LHCN-M2 (cell line): ENCODE results near the gene MARCHF7. TPM values are rescaled to one million over a fixed set of nuclear protein-coding genes. Genes with fewer than 3 reads are reported as not detected.
"Not testable (repeated sequence)": the region's sequence is repeated elsewhere in the genome, so short reads cannot be mapped to it uniquely, and the experiment has no call there.

Experiments used
- DNase-seq: peaks from one replicate; pipeline ENCODE4 v3.0.0-alpha.2; 2012; ENCODE audit warnings: low read depth
- polyA plus RNA-seq: library from polyadenylated mRNA; unstranded; fragments of >200 nt; gene quantifications from one replicate; pipeline ENCODE4 v1.2.1, GENCODE V29; 2012; ENCODE audit warnings: missing spikeins
- total RNA-seq: library from RNA; depleted of rRNA; stranded (reverse); fragments of >200 nt; gene quantifications from 2 replicates; pipeline ENCODE4 v1.2.3, GENCODE V29; 2014; rRNA removed

The MARCHF7 gene, protein sequence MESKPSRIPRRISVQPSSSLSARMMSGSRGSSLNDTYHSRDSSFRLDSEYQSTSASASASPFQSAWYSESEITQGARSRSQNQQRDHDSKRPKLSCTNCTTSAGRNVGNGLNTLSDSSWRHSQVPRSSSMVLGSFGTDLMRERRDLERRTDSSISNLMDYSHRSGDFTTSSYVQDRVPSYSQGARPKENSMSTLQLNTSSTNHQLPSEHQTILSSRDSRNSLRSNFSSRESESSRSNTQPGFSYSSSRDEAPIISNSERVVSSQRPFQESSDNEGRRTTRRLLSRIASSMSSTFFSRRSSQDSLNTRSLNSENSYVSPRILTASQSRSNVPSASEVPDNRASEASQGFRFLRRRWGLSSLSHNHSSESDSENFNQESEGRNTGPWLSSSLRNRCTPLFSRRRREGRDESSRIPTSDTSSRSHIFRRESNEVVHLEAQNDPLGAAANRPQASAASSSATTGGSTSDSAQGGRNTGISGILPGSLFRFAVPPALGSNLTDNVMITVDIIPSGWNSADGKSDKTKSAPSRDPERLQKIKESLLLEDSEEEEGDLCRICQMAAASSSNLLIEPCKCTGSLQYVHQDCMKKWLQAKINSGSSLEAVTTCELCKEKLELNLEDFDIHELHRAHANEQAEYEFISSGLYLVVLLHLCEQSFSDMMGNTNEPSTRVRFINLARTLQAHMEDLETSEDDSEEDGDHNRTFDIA
- 98.2 and 124 TPM in 2 replicates for total RNA-seq
- polyA plus RNA-seq = 21.0 TPM

DNA sequence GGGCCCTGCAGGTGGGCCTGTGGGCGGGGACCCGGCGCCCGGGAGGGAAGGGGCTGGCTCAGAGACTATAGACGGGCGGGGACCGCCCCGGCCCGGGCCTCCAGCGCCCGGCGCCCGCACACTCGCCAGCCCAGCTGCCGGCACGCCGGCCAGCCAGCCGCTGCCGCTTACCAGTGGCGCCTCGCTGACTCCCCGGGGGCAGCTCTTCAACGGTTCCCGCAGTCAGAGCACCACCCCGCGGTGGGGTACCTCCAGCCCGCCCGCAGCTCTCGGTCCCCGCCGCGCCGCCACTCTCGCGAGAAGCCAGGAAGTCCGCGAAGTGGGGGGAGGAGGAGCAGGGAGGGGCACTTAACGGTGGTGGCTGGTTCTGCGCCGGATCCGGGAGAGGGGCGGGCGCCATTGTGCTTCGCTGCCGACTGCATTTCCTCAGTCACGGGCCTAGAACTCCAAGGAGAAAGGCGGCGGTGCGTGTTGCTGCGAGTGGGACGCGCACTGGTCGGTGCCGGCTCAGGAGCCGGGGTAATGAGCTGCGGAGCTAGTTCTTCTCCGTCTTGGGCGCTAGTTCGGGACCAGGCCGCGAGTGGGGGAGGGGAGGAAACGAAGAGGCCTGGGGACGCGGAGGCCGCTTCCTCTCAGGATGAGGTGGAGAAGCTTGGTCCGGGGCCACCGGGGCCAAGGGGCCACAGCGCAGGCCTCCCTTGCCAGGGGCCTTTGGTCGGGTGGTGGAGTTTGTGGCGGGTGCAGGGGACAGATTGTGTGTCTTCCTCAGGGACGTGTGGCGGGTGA lies at the start of gene MARCHF7:
MARCHF7 (plus strand) TSS at position 364 of the 786 bp plus-strand sequence. CDS start 16,517 bp downstream, outside the sequence.
- peak; percentile 96 for DNase-seq

DNA sequence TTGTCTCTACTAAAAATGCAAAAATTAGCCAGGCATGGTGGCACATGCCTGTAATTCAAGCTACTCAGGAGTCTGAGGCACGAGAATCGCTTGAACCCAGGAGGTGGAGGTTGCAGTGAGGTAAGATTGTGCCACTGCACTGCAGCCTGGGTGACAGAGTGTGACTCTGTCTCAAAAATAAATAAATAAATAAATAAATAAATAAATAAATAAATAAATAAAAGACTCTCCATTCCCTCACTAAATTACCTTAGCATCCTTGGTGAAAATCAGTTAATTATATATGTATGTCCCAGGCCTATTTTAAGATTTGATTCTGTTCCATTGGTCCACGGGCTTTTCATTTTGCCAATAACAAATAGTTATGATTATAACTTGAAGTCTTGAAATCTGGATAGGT lies 44.9 kb upstream of the MARCHF7 start:
- not testable (repeated sequence) for DNase-seq

DNA sequence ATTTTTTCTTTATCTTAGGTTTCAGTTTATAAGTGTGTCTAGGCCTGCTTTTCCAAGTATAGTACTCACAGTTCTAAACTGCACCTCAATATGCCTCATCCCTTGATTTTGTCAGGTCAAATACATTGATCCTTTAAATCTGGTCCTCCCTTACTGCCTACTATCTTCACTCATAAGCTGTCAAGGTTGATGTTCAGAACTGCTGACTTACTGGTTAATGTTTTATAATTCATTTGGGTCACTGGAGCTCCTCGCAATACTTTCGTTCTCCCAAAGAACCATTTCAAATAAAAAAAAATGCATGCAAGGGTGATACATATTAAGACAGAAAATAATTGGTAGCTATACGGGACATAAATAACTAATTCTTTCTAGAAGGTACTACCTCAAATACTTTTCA lies 41.3 kb upstream of the MARCHF7 start:
- no peak for DNase-seq

DNA sequence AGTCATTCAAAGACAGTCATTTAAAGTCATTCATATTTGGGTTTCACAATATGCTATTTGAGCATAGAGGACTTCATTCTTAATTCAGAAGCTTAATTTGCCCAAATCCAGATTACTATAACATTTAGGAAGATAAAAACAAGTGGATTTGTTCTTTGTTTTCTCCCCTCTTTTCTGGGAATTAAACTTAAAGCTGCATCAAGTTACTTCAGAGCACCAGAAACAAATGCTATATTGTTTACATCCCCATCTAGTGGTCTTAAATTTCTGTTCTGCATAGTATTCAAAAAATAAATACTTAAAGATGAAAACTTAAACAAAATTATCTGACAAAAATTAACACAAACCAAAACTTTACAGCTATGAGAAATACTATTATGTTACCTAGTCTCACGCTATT lies 34.7 kb upstream of the MARCHF7 start:
- DNase-seq = peak; percentile 19

DNA sequence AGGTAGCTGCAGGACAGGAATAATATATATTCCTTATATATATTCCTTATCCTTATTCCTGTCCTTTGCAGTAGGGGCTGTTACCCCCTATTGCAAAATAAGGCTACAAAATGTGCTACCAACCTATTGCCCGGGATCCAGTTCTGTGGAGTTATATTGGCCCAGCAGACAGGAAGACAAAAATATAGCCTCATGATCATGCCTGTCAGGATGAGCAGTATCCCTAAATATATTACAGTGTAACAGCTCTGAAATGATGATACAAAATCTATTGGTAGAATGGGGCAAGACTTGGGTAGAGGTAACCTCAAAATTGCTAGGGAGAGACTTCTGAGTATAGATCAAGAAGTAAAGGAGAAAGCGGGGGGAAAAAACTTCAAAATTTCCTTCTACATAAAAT lies 31.6 kb upstream of the MARCHF7 start:
- DNase-seq = no peak

DNA sequence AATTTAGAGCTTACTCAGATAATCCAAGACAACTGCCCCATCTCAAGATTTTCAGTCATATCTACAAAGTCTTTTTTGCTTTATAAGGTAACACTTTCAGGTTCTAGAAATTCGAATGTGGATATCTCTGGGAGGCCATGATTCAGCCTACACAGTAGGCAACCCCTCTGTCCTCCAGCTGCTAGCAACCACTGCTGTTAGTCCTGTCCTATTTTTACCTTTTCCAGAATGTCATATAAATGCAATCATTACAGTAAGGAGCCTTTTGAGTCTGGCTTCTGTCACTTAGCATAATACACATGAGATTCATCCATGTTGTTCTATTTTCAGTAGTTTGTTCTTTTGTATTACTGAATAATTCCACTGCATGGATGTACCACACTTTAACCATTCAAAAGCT lies 28.5 kb upstream of the MARCHF7 start:
- DNase-seq = peak; percentile 10

DNA sequence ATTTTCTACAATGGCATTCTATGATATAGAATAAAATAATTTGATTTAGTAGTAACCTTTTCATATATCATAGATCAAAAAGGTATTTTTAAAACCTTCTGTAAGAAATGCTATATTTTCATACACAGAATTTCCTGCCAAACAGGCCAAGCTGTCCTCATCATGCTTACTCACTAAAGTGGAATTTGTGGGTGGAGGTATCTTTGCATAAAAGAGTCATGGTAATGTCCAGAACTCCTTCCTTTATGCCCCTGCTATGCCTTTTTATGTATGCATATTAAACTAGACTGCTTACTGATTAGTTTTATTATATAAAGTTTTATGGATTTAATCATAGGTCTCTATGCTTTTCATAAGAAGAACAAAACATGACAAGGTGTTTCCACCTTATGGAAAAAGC lies 27.5 kb upstream of the MARCHF7 start:
- DNase-seq = peak; percentile 53

DNA sequence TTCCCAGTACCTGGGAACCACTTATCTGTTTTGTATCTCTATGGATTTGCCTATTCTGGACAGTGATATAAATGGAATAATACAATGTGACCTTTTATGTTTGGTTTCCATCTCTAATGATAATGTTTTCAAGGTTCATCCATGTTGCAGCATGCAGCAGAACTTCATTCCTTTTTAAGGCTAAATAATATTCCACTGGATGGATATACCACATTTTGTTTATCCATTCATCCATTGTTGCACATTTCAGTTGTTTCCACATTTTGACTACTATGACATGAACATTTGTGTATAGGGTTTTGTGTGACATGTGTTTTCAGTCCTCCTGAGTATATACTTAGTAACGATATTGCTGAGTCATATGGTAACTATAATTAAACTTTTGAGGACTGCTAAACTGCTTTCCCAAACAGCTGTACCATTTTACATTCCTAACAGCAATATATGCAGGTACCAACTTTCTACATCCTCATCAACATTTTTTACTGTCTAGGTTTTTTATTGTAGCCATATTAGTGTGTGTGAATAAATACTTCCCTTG lies 17.7 kb upstream of the MARCHF7 start:
- DNase-seq = no peak

DNA sequence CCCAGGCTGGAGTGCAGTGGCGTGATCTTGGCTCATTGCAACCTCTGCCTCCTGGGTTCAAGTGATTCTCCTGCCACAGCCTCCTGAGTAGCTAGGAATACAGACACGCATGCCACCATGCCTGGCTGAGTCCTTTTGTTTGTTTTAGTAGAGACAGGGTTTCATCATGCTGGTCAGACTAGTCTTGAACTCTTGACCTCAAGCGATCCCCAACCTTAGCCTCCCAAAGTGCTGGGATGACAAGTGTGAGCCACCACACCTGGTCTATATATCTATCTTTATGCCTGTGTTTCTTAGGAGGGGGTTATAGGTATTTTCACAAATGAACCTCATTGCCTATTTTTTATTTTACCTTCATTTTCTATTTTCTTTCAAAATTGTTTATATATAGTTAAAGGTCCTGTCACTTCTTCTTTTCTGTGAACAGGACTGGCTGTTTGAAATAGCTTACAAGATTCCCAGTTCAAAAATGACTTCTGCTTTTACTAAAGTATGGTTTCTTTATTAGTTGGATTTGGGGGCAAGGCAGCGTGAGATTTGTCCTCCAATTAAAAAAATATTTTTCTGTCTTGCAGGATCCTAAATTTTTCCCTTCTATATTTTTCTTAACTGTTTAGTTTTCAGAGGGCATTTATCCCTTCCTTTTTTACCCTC lies 16.4 kb upstream of the MARCHF7 start:
- DNase-seq = no peak

DNA sequence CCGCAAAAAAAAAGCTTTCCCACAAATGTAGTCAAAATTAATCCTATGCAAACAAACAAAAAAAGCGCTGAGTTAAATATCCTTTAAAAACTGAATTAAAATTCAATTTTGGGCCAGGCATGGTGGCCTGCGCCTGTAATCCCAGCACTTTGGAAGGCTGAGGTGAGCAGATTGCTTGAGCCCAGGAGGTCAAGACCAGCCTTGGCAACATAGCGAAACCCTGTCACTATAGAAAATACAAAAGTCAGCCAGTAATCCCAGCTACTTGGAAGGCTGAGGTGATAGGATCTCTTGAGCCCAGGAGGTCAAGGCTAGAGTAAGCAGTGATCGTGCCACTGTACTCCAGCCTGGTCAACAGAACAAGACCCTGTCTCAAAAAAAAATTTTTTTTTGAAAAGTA lies 8.8 kb upstream of the MARCHF7 start:
- no peak for DNase-seq

DNA sequence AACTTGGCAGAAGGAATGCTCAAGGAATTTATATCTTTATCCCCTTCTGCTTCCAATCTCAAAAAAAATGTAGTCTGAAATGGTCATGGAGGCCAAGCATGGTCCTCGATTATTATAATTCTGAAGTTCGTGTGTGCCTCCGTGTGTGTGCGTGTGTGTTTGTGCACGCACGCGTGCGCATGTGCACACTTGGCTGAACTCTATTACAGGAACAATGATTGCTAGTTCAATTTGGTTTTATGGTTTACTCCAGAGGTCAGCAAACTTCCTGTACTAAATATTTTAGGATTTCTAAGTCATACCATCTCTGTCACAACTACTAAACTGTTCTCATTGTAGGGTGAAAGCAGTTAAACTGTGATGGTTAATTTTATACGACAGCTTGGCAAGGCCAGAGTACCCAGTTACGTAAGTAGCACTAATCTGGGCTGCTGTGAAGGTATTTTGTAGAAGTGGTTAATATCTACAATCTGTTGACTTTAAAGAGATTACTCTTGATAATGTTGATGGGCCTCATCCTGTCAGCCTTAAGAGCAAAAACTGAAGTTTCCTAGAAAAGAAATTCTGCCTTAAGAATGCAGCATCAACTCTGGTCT lies 5.8 kb upstream of the MARCHF7 start:
- DNase-seq = no peak

DNA sequence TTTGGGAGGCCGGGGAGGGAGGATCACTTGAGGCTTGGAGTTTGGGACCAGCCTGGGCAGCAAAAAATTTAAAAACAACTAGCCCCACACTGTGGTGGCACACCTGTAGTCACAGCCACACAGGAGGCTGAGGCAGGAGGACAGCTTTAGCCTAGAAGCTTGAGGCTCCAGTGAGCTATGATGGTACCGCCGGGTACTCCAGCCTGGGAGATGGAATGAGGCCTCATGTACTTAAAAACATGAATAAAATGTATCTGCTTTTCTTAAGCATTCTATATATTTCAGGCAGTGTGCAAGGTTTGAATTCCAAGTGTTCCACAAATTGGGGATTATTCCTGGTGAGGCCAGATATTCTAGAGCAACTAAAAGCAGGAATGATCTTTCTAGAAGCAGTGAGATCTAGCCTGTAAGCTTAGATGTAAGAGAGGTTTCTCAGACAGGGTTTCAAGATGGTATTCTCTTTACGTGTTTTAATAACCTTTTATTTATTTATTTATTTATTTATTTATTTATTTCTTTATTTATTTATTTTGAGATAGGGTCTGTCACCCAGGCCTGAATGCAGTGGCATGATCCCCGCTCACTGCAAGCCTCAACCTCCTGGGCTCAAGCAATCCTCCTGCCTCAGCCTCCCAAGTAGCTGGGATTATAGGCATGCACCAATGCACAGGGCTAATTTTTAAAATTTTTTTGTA lies 4.1 kb upstream of the MARCHF7 start:
- no peak for DNase-seq

DNA sequence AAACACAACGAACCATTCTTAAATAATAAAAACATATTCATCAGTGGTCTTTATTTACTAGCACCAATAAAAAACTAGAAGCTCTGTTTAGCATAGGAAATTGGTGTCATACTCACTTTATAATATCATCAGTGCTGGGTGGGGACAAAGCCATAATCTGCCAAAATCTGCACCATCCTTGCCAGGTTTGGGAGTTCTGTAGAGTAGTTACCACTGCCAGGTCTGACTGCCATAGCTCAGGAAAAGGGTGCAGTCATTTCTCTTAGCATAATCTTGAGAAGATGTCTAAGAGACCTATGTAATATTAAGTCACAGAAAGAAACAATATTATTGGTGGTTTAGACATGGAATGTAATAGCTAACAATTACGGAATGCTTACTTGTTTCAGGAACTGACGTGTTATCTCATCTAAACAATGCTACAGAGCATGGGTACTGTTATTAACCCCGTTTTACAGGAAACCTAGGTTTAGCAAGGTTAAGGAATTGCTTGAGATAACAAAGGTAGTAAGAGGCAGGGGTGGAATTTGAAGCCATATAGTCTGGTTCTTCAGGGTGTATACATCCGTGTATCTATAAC lies 1.6 kb upstream of the MARCHF7 start:
- no peak for DNase-seq

DNA sequence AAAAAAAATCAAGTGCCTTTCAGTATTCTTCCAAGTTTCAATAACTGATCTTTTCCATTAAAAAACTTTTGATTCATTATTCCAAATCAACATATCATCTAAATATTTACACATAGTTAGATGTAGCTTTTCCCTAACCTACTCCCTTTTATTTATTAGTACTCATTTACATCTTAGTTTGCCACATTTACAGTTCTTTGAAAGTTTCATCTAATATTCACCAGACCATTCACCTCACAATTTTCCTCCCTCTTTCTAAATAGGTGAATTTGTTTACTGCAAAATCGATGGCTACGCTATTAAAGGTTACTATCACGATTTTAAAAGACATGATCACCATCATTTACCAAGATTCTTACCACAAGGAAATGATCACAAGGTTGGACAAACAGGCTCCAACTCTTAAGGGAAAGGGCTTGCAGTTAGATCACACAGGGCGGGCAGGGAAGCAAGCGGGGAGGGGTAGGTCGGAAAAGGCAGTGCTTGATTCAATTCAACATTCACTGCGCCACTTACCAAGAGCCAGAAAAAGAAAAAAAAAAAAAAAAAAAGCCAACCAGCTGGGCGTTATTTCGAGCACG lies 654 bp upstream of the MARCHF7 start:
- no peak for DNase-seq

DNA sequence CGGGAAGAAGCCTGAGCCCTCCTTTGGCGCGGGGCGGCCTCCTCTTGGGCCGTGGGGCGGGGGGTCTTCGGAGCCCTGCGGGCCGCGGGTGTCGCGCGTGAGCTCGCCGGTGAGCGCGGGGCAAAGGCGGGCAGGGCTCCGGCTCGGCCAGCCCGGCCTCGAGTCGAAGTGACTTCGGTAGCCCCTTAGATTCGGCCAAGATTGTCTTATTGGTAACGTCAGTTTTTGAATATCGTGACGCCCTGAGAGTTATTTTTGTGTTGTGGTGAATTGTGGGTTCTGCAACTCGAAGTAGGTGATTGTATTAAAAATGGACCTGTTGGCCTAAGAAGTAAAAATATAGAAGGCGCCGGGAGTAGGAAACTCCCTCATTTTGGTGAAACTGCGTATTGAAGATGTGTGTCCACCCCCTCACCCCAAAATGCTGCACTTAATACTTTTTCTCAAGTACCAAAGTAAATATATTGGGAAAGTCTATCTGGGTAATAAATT lies 669 bp downstream of the MARCHF7 start:
- peak; percentile 30 for DNase-seq

DNA sequence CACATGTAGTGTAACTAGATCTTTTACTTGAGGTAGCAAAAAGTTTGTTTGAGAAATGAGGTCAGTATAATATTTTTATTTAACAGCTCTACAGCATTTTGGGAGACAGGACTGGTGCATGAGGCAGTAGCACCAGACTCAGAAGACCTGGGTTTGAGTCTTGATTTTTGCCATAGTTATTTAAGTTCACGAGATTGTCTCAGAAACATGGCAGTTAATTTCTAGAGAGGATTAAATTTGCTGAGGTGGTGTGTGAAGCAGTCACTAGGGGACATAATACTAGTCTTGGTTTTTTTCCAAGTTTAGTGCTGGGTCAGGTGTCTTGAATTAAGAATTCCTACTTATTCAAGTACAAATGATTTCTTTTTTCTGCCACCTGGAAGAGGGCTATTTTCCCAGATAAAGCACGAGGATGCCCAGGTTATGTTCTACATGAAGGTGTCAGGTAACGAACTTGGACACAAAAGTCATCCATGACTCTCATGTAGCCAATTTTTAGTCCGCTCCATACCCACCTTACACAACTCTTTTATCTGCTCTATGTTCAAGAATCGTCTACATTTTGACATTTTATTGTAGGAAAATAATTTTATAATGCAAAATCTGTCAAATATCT lies 1.4 kb downstream of the MARCHF7 start:
- peak; percentile 41 for DNase-seq

DNA sequence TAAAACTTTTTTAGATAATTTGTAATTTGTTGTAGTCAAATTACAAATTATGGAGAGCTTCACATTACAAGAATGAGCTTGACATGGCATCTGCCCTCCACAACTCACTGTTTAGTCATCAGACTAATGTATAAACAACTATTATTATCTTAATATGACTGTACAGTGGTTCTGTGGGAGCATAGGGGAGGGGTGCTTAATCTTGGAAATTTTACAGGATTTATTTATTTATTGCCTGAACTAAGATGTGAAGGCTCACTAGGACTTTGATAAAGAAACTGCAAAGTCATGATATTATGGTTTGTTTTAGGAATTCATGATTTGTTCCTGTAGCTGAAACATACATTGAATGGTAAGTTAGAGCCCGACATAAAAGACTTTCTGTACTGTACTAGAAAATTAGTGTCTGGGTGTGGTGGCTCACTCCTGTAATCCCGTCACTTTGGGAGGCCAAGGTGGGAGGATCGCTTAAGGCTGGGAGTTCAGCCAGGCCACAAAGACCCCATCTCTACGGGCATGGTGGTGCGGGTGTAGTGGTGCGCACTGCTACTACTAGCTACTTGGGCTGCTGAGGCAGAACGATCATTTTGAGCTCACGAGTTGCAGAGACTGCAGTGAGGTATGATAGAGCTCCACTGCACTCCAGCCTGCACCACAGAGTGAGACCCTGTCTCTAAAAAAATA lies 2.1 kb downstream of the MARCHF7 start:
- DNase-seq = peak; percentile 65

DNA sequence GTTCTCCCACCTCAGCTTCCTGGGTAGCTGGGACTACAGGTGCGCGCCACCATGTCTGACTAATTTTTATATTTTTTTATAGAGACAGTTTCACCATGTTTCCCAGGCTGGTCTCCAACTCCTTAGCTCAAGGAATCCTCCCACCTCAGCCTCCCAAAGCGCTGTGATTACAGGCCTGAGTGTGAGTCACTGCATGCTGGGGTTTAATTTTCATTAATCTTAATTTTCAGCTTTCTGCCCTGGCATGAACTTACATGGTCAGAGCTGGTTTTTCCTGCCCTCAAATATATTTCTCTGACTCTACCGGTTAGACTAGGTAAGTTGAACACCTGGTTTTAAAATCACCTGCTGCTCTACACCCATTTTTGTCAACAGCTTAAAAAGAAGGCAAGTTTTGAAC lies 3.1 kb downstream of the MARCHF7 start:
- no peak for DNase-seq
